Gastrocnemius medialis (tissue), 4 donors: Measurements from ENCODE around the gene VGLL3. TPM values are rescaled to one million over a fixed set of nuclear protein-coding genes. Genes with fewer than 3 reads are reported as not detected.

Experiments used
- ATAC-seq, 2 donors: fragments of 150-250 bp; one replicate each; pipeline ENCODE4 v1.9.1; 2016
- DNase-seq, 2 donors: peaks; one replicate each; pipeline ENCODE4 v3.0.0-alpha.2; 2019
- H3K27ac ChIP-seq, 4 donors: fragments of 200-600 bp; sonication (generic); 1 replicate in 1 of 4; 2 replicates in 3 of 4; pipeline ENCODE4 v1.5.1; 2016 to 2018; ENCODE audit warnings: mild to moderate bottlenecking in 2 of 4, moderate library complexity in 1 of 4
- H3K27me3 ChIP-seq, 3 donors: fragments of 200-600 bp; sonication (generic) in 2 of 3; 1 replicate in 1 of 3; 2 replicates in 2 of 3; pipeline versions ENCODE4 v1.5.1 to v1.6.0; 2016 to 2019; ENCODE audit warnings: mild to moderate bottlenecking in 1 of 3, moderate library complexity in 1 of 3
- H3K36me3 ChIP-seq, 2 donors: fragments of 200-600 bp; sonication (generic) in 1 of 2; one replicate each; pipeline ENCODE4 v1.5.1; 2017 to 2018
- H3K4me1 ChIP-seq, 2 donors: fragments of 200-600 bp; sonication (generic) in 1 of 2; one replicate each; pipeline ENCODE4 v1.5.1; 2016 to 2017; ENCODE audit warnings: mild to moderate bottlenecking in 2 of 2
- H3K4me3 ChIP-seq, 4 donors: fragments of 200-600 bp; sonication (generic) in 3 of 4; 1 replicate in 1 of 4; 2 replicates in 3 of 4; pipeline ENCODE4 v1.5.1; 2016 to 2019; ENCODE audit warnings: mild to moderate bottlenecking in 2 of 4
- H3K9me3 ChIP-seq, 3 donors: fragments of 200-600 bp; sonication (generic) in 2 of 3; 1 replicate in 1 of 3; 2 replicates in 2 of 3; pipeline ENCODE4 v1.5.1; 2016 to 2019
- CTCF ChIP-seq, 5 experiments: fragments of 450-650 bp in 3 of 5; fragments of 200-600 bp in 2 of 5; sonication (generic) in 2 of 5; IDR thresholded peaks in 4 of 5; conservative IDR thresholded peaks in 1 of 5; 1 replicate in 4 of 5; 2 replicates in 1 of 5; pipeline ENCODE4 v1.5.1; 2016 to 2019; ENCODE audit warnings: antibody characterized with exemption in 5 of 5, mild to moderate bottlenecking in 3 of 5, moderate library complexity in 3 of 5
- POLR2A ChIP-seq, 2 donors: fragments of 450-650 bp; IDR thresholded peaks; one replicate each; pipeline ENCODE4 v1.6.1; 2017; ENCODE audit warnings: antibody characterized with exemption in 2 of 2, mild to moderate bottlenecking in 2 of 2, moderate library complexity in 2 of 2
- in situ Hi-C, 4 donors: fragments of 200-750 bp; cut with MboI; loops; one replicate each; pipeline versions ENCODE4 v1.15.0 to v1.8.0; 2017; ENCODE audit warnings: low sequenced_read_pairs in 4 of 4
- intact Hi-C: fragments of 100-400 bp; cut with DNase I; formaldehyde crosslinking; loops from one replicate; pipeline ENCODE4 v1.15.1; 2023; ENCODE audit warnings: low total_unique reads
- total RNA-seq, 4 donors: library from RNA; depleted of rRNA; stranded (reverse); fragments of >200 nt; gene quantifications; one replicate each; pipeline versions ENCODE4 v1.1.0 to v1.2.3, GENCODE V29; 2016

VGLL3 gene
- total RNA-seq, 4 donors from 2014 or later: 3.5 to 9.5 (median 5.6) TPM

- intact Hi-C loops (no loop called here), in situ Hi-C loops (loop anchor here in 1 of 4 donors (25.0 kb wide), 1 partner anchor 1074 kb away; the partner anchor contains the start of genes CGGBP1 and ZNF654)
- Histone ChIP-seq H3K4me1 (peaks cover 4% of the 10 kb centered on the region in 2 donors), H3K27ac (peak overlapping the region in 3 of 4 donors; percentile 32 to 81 (median 67)), H3K9me3 (no peaks in the 10 kb centered on the region), H3K27me3 (peaks cover 16 to 30% (median 28%) of the 10 kb centered on the region in 3 donors), H3K4me3 (peak overlapping the region in 1 of 4 donors; percentile 27), H3K36me3 (no peaks in the 10 kb centered on the region)
- DNase-seq (no peak), ATAC-seq (no peak)
- no peak for TF ChIP-seq POLR2A (IDR thresholded peaks at IDR 0.05)
- no peak for TF ChIP-seq CTCF (IDR thresholded peaks at IDR 0.05 in 4 of 5, conservative IDR thresholded peaks at IDR 0.05 in 1 of 5)
Observed at GRCh38 chr3:86988235-86988634, 2.7 kb downstream of the VGLL3 start.

- Histone ChIP-seq H3K4me3 (no peak overlapping the region), H3K27ac (peak overlapping the region; percentile 32 to 81 (median 63)), H3K27me3 (peaks cover 16 to 30% (median 28%) of the 10 kb centered on the region in 3 donors), H3K36me3 (no peaks in the 10 kb centered on the region), H3K4me1 (peaks cover 4 to 5% of the 10 kb centered on the region in 2 donors), H3K9me3 (no peaks in the 10 kb centered on the region)
- TF ChIP-seq CTCF (IDR thresholded peaks at IDR 0.05 in 4 of 5, conservative IDR thresholded peaks at IDR 0.05 in 1 of 5) (no peak), POLR2A (IDR thresholded peaks at IDR 0.05) (no peak)
- intact Hi-C loops (no loop called here), in situ Hi-C loops (loop anchor here in 1 of 4 donors (25.0 kb wide), 1 partner anchor 1075 kb away; the partner anchor contains the start of genes CGGBP1 and ZNF654)
- DNase-seq (no peak), ATAC-seq (no peak)
Observed at GRCh38 chr3:86987421-86987715, 3.6 kb downstream of the VGLL3 start.

GRCh38 chr3:86986671-86987420 lies 4.1 kb downstream of the VGLL3 start:
- intact Hi-C loops: no loop called here
- no peak for ATAC-seq
- Histone ChIP-seq H3K9me3 (no peaks in the 10 kb centered on the region), H3K4me1 (peaks cover 4 to 5% of the 10 kb centered on the region in 2 donors), H3K27me3 (peaks cover 16 to 30% (median 28%) of the 10 kb centered on the region in 3 donors), H3K4me3 (peak overlapping the region in 1 of 4 donors; percentile 29), H3K36me3 (no peaks in the 10 kb centered on the region), H3K27ac (peak overlapping the region; percentile 59 to 81 (median 66))
- no peak for DNase-seq
- in situ Hi-C loops: loop anchor here in 1 of 4 donors (25.0 kb wide), 1 partner anchor 1075 kb away; the partner anchor contains the start of genes CGGBP1 and ZNF654
- TF ChIP-seq POLR2A (IDR thresholded peaks at IDR 0.05) (no peak), CTCF (IDR thresholded peaks at IDR 0.05 in 4 of 5, conservative IDR thresholded peaks at IDR 0.05 in 1 of 5) (no peak)

- TF ChIP-seq POLR2A (IDR thresholded peaks at IDR 0.05) (no peak), CTCF (IDR thresholded peaks at IDR 0.05 in 4 of 5, conservative IDR thresholded peaks at IDR 0.05 in 1 of 5) (no peak)
- in situ Hi-C loops (loop anchor here in 1 of 4 donors (25.0 kb wide), 1 partner anchor 1077 kb away; the partner anchor contains the start of genes CGGBP1 and ZNF654), intact Hi-C loops (no loop called here)
- H3K4me3 ChIP-seq: peak overlapping the region in 1 of 4 donors; percentile 3
- peaks cover 3 to 5% of the 10 kb centered on the region in 2 donors for H3K4me1 ChIP-seq
- ATAC-seq (no peak), DNase-seq (no peak)
- peak overlapping the region; percentile 59 to 81 (median 66) for H3K27ac ChIP-seq
- H3K27me3 ChIP-seq: peaks cover 12 to 29% (median 28%) of the 10 kb centered on the region in 3 donors
- no peaks in the 10 kb centered on the region for H3K9me3 ChIP-seq
- H3K36me3 ChIP-seq: no peaks in the 10 kb centered on the region
Observed at GRCh38 chr3:86985181-86985826, 5.6 kb downstream of the VGLL3 start.
